ENCODE measurements around the gene NPC1L1.
A peak's percentile ranks its signal among the peaks of the same experiment; 100 is the strongest.

Gene NPC1L1

DNA sequence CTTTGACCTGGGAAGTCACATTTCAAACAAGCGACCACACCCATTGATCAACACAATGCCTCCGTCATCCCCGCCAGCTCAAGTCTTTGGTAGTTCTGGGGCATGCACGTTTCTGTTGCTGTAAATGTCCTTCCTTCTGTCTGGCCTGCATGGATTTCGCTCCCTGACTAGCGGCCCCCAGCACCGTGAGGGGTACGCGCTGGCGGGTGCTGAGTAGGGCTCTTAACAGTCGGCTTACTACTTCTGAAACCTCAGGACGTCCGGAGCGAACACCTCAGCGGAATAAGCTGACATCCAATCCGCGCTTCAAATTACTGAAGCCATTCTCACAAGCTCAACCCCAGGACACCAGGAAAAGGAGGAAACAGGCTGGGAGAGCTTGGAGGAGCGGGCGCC, 51.2 kb downstream of the NPC1L1 start:
- DNase-seq (ENCODE audit: low read depth), result peak; percentile 63
- TF ChIP-seq, protein P1, sequence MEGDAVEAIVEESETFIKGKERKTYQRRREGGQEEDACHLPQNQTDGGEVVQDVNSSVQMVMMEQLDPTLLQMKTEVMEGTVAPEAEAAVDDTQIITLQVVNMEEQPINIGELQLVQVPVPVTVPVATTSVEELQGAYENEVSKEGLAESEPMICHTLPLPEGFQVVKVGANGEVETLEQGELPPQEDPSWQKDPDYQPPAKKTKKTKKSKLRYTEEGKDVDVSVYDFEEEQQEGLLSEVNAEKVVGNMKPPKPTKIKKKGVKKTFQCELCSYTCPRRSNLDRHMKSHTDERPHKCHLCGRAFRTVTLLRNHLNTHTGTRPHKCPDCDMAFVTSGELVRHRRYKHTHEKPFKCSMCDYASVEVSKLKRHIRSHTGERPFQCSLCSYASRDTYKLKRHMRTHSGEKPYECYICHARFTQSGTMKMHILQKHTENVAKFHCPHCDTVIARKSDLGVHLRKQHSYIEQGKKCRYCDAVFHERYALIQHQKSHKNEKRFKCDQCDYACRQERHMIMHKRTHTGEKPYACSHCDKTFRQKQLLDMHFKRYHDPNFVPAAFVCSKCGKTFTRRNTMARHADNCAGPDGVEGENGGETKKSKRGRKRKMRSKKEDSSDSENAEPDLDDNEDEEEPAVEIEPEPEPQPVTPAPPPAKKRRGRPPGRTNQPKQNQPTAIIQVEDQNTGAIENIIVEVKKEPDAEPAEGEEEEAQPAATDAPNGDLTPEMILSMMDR (IDR thresholded peaks at IDR 0.05; ENCODE audit: insufficient read depth, low read depth, low read length, missing control alignments), result no peak
- H3K4me3 ChIP-seq (ENCODE audit: low read length), result peak overlapping the region; percentile 80

DNA sequence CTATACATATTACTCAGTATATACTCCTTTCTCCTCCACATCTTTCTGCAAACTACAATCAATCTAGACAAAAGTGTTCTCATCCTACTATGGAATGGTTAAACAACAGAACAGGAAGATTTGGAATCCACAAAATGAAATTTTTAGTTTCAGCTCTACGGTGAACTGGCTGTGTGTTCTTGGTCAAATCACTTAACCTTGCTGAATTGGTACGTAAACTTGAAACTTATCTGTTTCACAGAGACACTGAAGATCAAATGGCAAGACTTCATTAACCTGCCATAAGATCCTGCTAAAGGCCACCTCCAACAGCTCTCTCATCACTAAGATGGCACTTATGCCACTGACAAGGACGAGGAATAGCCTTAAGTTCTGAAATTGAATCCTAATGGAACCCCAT, 52.2 kb downstream of the NPC1L1 start:
- TF ChIP-seq, protein P1 (IDR thresholded peaks at IDR 0.05; ENCODE audit: insufficient read depth, low read depth, low read length, missing control alignments), result no peak
- DNase-seq (ENCODE audit: low read depth), result no peak
- peak overlapping the region; percentile 80 for H3K4me3 ChIP-seq (ENCODE audit: low read length)

DNA sequence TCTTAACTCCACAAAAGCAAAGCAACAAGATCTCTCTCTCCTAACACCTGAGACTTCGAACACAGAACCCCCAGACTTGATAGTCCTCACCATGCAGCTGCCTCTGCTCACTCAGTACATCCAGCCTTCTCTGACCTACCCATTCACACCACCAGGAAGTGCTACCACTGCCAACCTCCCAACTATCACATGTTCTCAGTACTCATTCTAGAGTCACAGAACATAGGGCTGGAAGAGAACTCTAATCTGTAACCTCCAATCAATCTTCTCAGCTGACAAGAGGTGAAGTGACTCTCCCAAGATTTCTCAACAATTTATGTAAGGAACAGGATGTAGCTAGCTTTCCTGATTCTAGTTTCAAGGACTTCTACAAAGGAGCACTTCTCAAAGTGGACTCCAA, 54.4 kb downstream of the NPC1L1 start:
- peak; percentile 74 for DNase-seq (ENCODE audit: low read depth)
- TF ChIP-seq, protein P1 (IDR thresholded peaks at IDR 0.05; ENCODE audit: insufficient read depth, low read depth, low read length, missing control alignments), result peak; percentile 27
- no peak overlapping the region for H3K4me3 ChIP-seq (ENCODE audit: low read length)

DNA sequence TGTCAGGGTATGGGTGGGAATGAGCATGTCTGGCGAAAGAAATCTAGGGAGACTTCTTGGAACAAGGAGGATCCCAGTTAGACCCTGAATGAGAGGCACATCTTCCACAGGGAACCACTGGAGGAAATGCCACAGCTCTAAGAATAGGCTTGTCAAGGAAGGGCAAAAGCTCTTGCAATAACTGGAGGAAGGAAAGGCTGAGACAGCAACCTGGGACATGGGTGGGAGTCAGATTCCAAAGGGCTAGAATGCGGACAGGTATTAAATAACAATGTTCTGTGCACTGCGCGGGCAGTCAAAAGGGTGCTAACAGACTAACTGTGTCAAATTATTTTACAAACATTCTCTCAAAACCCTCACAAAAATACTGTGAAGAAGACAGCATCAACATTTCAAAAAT, 55.1 kb downstream of the NPC1L1 start:
- no peak for DNase-seq (ENCODE audit: low read depth)
- H3K4me3 ChIP-seq (ENCODE audit: low read length), result no peak overlapping the region
- TF ChIP-seq, protein P1 (IDR thresholded peaks at IDR 0.05; ENCODE audit: insufficient read depth, low read depth, low read length, missing control alignments), result no peak

DNA sequence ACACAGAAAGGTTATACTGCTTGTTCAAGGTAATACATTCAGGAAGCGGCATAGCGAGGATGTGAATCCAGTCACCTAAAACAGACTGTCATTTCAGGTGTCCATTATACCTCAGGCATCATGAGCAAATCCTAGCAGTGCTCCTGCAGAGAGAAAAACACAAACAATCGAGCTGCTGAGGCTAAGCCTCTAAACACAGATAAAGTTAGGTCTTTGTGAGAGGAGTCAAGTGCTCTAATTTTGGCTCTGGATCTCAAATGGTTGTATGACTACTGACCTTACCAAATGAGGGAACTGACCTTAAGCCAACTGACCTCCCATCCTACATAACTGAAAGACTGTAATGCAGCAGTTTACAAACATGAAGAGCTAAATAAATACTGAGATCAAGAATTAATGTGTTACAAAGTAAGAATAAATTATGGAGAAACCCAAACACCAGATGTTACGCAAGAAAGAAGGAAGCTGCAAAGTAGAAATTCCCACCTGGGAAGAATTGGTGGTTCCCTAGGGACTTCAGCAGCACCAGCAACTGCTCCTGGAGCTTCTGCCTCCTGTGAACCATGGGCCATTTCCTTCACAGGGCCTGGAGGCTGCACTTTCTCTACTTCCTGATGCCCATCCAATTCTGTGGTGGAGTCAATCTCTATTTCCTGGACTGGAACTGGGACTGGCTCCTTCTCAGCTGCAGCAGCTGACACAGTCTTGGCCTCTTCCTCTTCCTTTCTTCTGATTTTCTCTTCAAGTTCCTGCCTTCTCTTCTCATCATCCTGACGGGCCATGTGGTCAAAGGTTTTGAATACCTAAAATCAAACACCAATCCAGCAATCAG, 56.4 kb downstream of the NPC1L1 start:
- H3K4me3 ChIP-seq (ENCODE audit: low read length), result no peak overlapping the region
- no peak for DNase-seq (ENCODE audit: low read depth)
- TF ChIP-seq, protein P1 (IDR thresholded peaks at IDR 0.05; ENCODE audit: insufficient read depth, low read depth, low read length, missing control alignments), result no peak

DNA sequence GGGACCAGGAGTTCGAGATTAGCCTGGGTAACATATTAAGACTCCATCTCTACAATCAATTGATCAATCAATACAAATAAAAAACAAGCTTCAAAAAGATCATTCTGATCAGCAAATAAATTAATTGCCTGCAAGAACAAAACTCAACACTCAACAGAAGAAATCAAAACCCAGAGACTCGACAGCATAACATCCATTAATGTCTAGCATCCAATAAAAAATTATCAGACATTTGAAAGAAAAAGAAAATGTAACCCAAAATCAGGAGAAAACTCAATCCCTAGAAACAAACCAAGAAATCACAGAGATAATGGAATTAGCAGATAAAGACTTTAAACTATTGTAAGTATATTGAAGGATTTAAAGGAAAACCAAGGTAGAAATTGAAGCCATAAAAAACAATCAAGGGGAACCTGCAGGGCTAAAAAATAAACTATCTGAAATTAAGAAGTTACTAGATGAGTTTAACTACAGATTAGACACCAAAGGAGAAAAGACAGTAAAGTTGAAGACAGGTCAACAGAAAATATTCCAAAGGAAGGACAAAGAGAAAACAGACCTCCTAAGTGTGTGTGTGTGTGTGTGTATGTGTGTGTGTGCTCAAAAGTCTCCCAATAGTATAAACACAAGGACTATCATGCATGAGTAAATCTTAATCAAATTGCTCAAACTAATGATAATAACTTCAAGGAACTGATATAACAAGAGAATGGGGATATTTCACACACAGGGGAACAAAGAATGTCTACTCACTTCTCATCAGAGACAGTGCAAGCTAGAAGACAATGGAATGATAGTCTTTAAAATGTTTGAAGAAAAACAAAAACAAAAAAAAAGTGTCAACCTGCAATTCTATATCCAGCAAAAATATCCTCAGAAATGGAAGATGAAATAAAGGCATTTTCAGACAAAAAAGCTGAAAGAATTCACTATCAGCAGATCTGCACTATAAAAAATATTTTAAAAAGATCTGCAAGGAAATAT, 58.3 kb downstream of the NPC1L1 start:
- TF ChIP-seq, protein P1 (IDR thresholded peaks at IDR 0.05; ENCODE audit: insufficient read depth, low read depth, low read length, missing control alignments), result no peak
- no peak for DNase-seq (ENCODE audit: low read depth)
- no peak overlapping the region for H3K4me3 ChIP-seq (ENCODE audit: low read length)

Measured in epithelial cell of esophagus (primary cell).